ENCODE results near the gene NLE1. TPM values are rescaled to one million over a fixed set of nuclear protein-coding genes. Genes with fewer than 3 reads are reported as not detected.

NLE1 gene
- total RNA-seq, 1 donor from 2014 or later, result 19.3 TPM

DNA sequence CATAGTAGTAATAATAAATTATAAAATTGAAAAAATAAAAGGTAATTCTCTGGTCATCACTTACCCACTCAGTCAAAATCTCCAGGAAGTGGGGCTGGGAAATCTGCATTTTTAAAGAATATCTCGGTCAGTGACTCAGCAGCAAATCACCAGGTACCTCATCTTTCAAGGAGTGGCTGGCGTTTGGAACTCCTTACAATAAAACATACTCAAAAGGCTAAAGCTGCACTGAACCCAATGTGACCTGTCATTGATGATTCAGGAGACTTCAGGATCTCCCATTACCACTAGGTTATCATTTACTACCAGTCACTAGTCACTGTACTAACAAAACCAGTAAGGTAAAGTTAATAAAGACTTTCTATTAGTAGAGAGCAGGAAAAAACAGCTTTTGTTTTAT lies 57.1 kb downstream of the NLE1 start:
- Histone ChIP-seq H3K36me3 (ENCODE audit: control insufficient read depth, insufficient read depth, low read length) (no peaks in the 10 kb centered on the region), H3K4me3 (ENCODE audit: low read depth, low read length) (no peak overlapping the region)
- TF ChIP-seq, protein P1, sequence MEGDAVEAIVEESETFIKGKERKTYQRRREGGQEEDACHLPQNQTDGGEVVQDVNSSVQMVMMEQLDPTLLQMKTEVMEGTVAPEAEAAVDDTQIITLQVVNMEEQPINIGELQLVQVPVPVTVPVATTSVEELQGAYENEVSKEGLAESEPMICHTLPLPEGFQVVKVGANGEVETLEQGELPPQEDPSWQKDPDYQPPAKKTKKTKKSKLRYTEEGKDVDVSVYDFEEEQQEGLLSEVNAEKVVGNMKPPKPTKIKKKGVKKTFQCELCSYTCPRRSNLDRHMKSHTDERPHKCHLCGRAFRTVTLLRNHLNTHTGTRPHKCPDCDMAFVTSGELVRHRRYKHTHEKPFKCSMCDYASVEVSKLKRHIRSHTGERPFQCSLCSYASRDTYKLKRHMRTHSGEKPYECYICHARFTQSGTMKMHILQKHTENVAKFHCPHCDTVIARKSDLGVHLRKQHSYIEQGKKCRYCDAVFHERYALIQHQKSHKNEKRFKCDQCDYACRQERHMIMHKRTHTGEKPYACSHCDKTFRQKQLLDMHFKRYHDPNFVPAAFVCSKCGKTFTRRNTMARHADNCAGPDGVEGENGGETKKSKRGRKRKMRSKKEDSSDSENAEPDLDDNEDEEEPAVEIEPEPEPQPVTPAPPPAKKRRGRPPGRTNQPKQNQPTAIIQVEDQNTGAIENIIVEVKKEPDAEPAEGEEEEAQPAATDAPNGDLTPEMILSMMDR (IDR thresholded peaks at IDR 0.05; ENCODE audit: insufficient read depth, low read length, poor library complexity, severe bottlenecking), result no peak

DNA sequence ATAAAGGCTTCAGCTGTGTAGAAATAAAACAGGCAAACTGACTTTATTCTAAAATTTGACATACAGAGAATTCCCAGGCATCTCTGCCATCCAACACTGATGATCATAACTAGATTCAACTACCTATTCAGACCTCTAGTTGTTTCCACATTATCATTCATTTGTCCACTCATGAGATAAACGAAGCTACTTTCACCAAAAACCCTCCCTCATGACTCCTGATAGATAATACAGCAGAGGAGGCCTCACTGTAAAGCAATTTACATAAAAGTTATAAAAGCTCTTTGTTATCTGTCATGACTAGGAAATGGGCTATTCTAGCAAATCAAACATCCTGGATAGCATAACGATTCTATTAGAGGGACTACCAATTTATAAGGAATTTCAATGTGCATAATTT lies 59.0 kb downstream of the NLE1 start:
- no peaks in the 10 kb centered on the region for H3K36me3 ChIP-seq (ENCODE audit: control insufficient read depth, insufficient read depth, low read length)
- no peaks in the 10 kb centered on the region for H3K27me3 ChIP-seq (ENCODE audit: control insufficient read depth, insufficient read depth, low read length)
- DNase-seq (ENCODE audit: low read depth), result no peak
- H3K4me3 ChIP-seq (ENCODE audit: low read depth, low read length), result no peak overlapping the region
- TF ChIP-seq, protein P1 (IDR thresholded peaks at IDR 0.05; ENCODE audit: insufficient read depth, low read length, poor library complexity, severe bottlenecking), result no peak

More for the DNA sequence above, 57.1 kb downstream of the NLE1 start:
- no peaks in the 10 kb centered on the region for H3K27me3 ChIP-seq (ENCODE audit: control insufficient read depth, insufficient read depth, low read length)
- DNase-seq (ENCODE audit: low read depth), result peak; percentile 55

DNA sequence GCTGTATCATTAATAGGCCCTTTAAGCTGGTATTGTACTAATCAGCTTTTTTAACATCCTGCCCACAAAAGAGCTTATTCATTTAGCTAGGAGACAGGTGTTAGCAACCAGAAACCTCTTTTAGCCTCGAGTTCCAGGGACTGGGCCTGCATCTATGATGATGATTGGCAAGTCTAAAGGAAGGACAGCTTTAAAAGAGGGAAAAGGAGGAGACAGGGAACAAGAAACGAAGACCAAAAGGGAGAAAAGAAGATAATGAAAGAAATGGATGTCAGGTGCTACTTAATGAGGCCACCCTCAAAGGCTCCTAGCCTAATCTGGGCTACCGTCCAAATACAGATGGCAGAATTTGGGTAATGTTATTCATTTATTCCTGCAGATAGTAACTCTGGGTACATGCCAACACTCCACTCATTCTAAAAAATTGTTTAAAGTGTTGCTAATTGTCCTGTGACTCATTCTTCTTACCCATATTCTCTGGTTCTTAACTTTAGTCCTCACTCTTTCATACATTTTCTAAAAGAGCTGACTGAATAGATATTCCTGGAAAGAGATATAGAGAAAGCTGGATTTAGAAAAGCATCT lies 59.9 kb downstream of the NLE1 start:
- Histone ChIP-seq H3K36me3 (ENCODE audit: control insufficient read depth, insufficient read depth, low read length) (no peaks in the 10 kb centered on the region), H3K27me3 (ENCODE audit: control insufficient read depth, insufficient read depth, low read length) (no peaks in the 10 kb centered on the region), H3K4me3 (ENCODE audit: low read depth, low read length) (no peak overlapping the region)
- TF ChIP-seq, protein P1 (IDR thresholded peaks at IDR 0.05; ENCODE audit: insufficient read depth, low read length, poor library complexity, severe bottlenecking), result no peak
- DNase-seq (ENCODE audit: low read depth), result peak; percentile 23

DNA sequence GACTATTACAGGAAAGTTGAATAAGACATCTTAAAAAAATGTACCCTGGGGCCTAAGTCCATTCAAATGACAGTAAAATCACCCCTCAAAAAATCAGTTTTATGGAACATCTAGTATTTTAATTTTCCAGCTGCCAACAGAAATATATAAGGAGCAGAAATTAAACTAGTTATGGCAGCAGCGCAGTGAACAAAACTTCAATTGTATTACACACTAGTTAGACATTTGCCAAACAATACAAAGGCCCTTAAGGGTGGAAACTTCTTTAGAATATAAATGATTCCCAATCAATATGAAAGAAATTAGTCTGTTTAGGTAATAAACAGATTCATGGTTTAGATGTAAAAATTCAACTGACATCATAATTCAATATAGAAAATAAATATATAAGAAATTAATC lies 60.5 kb downstream of the NLE1 start:
- Histone ChIP-seq H3K36me3 (ENCODE audit: control insufficient read depth, insufficient read depth, low read length) (no peaks in the 10 kb centered on the region), H3K27me3 (ENCODE audit: control insufficient read depth, insufficient read depth, low read length) (no peaks in the 10 kb centered on the region), H3K4me3 (ENCODE audit: low read depth, low read length) (no peak overlapping the region)
- DNase-seq (ENCODE audit: low read depth), result no peak
- TF ChIP-seq, protein P1 (IDR thresholded peaks at IDR 0.05; ENCODE audit: insufficient read depth, low read length, poor library complexity, severe bottlenecking), result no peak

DNA sequence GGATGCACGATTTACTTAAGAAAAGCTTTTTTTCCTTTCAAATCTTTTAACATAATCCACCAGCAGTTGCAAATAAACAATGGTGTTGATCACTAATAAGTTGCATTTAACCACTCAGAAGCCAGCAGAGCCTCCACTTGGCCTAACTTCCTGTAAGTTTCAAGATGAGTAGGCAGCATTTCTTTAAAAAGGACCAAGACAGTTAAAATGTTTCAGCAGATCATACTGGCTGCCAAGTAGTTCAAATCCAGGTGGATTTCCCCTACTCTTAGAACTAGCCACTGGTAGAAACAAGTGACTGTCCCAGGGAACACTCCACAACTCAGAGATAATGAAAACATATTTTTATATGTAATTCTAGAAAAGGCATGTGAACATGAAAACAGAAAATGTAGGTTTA lies 61.6 kb downstream of the NLE1 start:
- H3K27me3 ChIP-seq (ENCODE audit: control insufficient read depth, insufficient read depth, low read length), result no peaks in the 10 kb centered on the region
- no peaks in the 10 kb centered on the region for H3K36me3 ChIP-seq (ENCODE audit: control insufficient read depth, insufficient read depth, low read length)
- DNase-seq (ENCODE audit: low read depth), result no peak
- no peak overlapping the region for H3K4me3 ChIP-seq (ENCODE audit: low read depth, low read length)
- TF ChIP-seq, protein P1 (IDR thresholded peaks at IDR 0.05; ENCODE audit: insufficient read depth, low read length, poor library complexity, severe bottlenecking), result no peak

Measured in kidney epithelial cell (primary cell).